Hematopoietic multipotent progenitor cell treated with erythropoietin and hydrocortisone succinate and interleukin-3 and kit ligand, for 17 days (in vitro differentiated cells): ENCODE data around the gene MCM6.
A peak's percentile ranks its signal among the peaks of the same experiment; 100 is the strongest.
"Not testable (repeated sequence)": the region's sequence is repeated elsewhere in the genome, so short reads cannot be mapped to it uniquely, and the experiment has no call there.

ENCODE experiments used
- DNase-seq: peaks from one replicate; pipeline ENCODE4 v3.0.0-alpha.2; 2015; ENCODE audit warnings: low spot score

Gene MCM6

GRCh38 chr2:135820003-135820618 lies 56.1 kb downstream of the MCM6 start:
- DNase-seq: no peak

- no peak for DNase-seq
Observed at GRCh38 chr2:135818937-135819610, 57.2 kb downstream of the MCM6 start.

GRCh38 chr2:135817951-135818350 lies 58.3 kb downstream of the MCM6 start:
- DNase-seq: no peak

- no peak for DNase-seq
Observed at GRCh38 chr2:135817466-135817865, 58.8 kb downstream of the MCM6 start.

- DNase-seq: no peak
Observed at GRCh38 chr2:135815269-135815668, 61.0 kb downstream of the MCM6 start.

GRCh38 chr2:135812907-135813511 lies 63.2 kb downstream of the MCM6 start:
- DNase-seq: no peak

GRCh38 chr2:135807874-135808273 lies 68.4 kb downstream of the MCM6 start:
- DNase-seq: not testable (repeated sequence)

- DNase-seq: no peak
Observed at GRCh38 chr2:135803278-135803677, 73.0 kb downstream of the MCM6 start.

- no peak for DNase-seq
Observed at GRCh38 chr2:135802350-135802749, 73.9 kb downstream of the MCM6 start.

GRCh38 chr2:135800513-135801460 lies 75.5 kb downstream of the MCM6 start:
- no peak for DNase-seq

GRCh38 chr2:135799738-135800137 lies 76.5 kb downstream of the MCM6 start:
- DNase-seq: no peak

- DNase-seq: no peak
Observed at GRCh38 chr2:135798762-135799161, 77.5 kb downstream of the MCM6 start.

GRCh38 chr2:135798275-135798705 lies 78.0 kb downstream of the MCM6 start:
- DNase-seq: no peak

- DNase-seq: peak; percentile 68
Observed at GRCh38 chr2:135797497-135798274, 78.6 kb downstream of the MCM6 start.

- DNase-seq: no peak
Observed at GRCh38 chr2:135796606-135797005, 79.6 kb downstream of the MCM6 start.

GRCh38 chr2:135795641-135796040 lies 80.6 kb downstream of the MCM6 start:
- DNase-seq: not testable (repeated sequence)

- no peak for DNase-seq
Observed at GRCh38 chr2:135792401-135793150, 83.7 kb downstream of the MCM6 start.

- DNase-seq: no peak
Observed at GRCh38 chr2:135791418-135792190, 84.6 kb downstream of the MCM6 start.

- no peak for DNase-seq
Observed at GRCh38 chr2:135790423-135790822, 85.8 kb downstream of the MCM6 start.
